ENCODE results near the gene ANKRD33. TPM values are rescaled to one million over a fixed set of nuclear protein-coding genes. Genes with fewer than 3 reads are reported as not detected.

The ANKRD33 gene
- total RNA-seq, 5 donors from 2014 or later (not counting 1 experiment from before 2014, with no cell fraction given): not detected

DNA sequence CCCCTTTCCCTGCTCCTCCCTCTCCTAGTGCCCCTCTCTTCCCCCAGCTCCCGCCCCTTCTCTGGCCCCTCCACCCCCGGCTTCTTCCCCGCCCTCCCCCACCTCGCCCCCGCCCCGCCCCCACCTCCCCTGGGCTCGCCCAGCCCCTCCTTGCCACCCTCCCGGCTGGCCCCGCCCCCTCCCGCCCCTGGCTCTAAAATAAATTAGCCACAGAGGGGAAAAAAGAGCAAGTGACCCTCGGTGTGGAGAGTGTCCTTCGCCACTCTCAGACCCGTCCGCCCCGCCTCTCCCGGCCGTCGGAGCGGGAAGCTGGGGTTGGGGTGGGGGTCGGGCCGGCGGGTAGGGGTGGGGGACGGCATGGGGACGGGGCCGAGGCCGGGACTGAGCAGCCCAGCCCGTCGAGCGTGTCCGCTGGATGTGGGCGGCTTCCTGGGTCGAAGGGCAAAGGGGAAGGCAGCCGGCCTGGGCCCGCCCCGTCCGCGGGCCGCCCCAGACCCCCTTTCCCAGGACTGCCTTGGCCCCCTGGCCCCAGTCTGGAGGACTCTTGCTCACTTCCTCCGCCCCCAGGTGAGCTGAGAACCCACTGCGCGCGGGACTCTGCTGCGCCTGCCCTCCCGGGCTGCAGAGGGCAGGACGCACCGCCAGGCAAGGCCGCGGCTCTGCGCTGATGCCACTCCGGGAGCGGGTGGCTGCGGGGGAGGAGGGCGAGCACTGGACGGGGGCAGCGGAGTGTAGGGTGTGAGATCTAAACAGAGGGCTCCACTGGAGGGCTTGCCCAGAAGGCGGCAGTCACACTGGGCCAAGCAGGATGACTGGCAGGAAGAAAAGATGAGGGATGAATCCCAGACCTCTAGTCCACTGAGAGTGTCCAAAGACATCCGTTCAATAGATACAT is 38.8 kb upstream of the ANKRD33 start:
- ATAC-seq (replicated peaks in 1 of 4): no peak
- Mint-ChIP-seq H3K27ac (no peak overlapping the region), H3K4me1 (peaks cover 15 to 31% (median 26%) of the 10 kb centered on the region in 3 donors), H3K4me3 (peak overlapping the region in 1 of 3 donors; percentile 13), H3K36me3 (no peaks in the 10 kb centered on the region), H3K9me3 (no peaks in the 10 kb centered on the region), H3K27me3 (peaks cover 19 to 39% of the 10 kb centered on the region in 2 donors)
- Histone ChIP-seq H3K27ac (ENCODE audit: low read length) (no peak overlapping the region), H3K36me3 (ENCODE audit: control insufficient read depth in 2 of 2, extremely low read depth in 1 of 2, insufficient read depth in 1 of 2, low read length in 1 of 2) (no peaks in the 10 kb centered on the region), H3K4me3 (ENCODE audit: control insufficient read depth in 1 of 2, extremely low read depth in 1 of 2, low read length in 1 of 2) (no peak overlapping the region), H3K4me1 (ENCODE audit: control insufficient read depth in 1 of 2, extremely low read depth in 1 of 2, insufficient read depth in 2 of 2, low read length in 2 of 2) (peaks cover 8 to 35% of the 10 kb centered on the region in 2 experiments), H3K27me3 (replicated peaks in 1 of 2; ENCODE audit: control insufficient read depth in 2 of 2, extremely low read depth in 1 of 2, insufficient read depth in 2 of 2, low read length in 1 of 2) (peaks cover 4 to 63% of the 10 kb centered on the region in 2 experiments), H3K9me3 (no peaks in the 10 kb centered on the region)
- 88% methylated on average over 33 of the region's 57 CpGs for WGBS (ENCODE audit: insufficient coverage)
- POLR2A ChIA-PET: no interaction called here
- CTCF ChIA-PET: interaction anchor here in 1 of 2 donors (0.6 kb wide), 1 partner anchor 113 kb away, joined by 3 read pairs; no protein-coding TSS in a partner anchor
- DNase-seq: no peak

DNA sequence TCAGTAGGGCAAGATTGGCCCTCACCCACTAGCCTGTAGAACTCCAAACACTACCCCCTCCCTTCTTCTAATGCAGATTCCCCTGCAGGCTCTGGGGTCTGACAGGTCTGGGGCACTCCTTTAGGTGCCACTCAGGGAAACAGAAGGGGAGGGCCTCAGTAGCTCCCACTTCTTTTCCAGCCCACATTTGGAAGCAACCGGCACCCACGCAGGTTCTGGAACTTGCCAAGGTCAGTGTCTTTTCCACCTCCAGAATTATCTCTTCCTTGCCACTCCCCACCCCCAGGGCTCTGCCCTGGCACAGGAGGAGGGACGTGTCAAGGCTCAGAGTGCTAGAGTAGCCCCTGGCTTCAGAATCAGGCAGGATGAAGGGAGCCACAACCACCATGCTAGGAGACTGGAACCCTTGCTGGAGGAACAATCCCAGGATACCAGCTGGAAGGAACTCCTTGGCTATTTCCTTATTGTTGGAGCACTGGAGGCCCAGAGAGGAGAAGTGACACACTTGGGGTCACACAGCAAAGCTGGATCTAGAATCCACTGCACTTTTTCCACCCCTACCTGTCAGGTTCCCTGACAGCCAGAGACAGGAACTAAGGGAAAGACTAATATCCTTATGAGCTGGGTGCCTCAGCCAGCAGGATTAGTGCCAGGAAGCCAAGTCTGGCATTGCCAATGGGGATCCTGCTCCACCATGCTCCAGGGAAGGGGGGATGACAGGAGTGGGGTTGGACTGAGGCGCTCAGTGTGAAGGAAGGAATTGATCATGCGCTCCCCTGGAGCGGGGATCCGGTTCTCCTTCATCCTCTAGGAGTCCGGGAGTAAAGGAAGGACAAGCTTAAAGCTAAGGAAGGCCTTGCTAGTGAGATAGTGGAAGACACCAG is 37.6 kb upstream of the ANKRD33 start:
- ChIA-PET POLR2A (no interaction called here), CTCF (no interaction called here)
- peaks cover 15 to 31% (median 26%) of the 10 kb centered on the region in 3 donors for H3K4me1 Mint-ChIP-seq
- Histone ChIP-seq H3K9me3 (no peaks in the 10 kb centered on the region), H3K27me3 (replicated peaks in 1 of 2; ENCODE audit: control insufficient read depth in 2 of 2, extremely low read depth in 1 of 2, insufficient read depth in 2 of 2, low read length in 1 of 2) (peaks cover 0 to 50% of the 10 kb centered on the region in 2 experiments), H3K27ac (ENCODE audit: low read length) (no peak overlapping the region), H3K4me1 (ENCODE audit: control insufficient read depth in 1 of 2, extremely low read depth in 1 of 2, insufficient read depth in 2 of 2, low read length in 2 of 2) (peaks cover 8 to 35% of the 10 kb centered on the region in 2 experiments), H3K4me3 (ENCODE audit: control insufficient read depth in 1 of 2, extremely low read depth in 1 of 2, low read length in 1 of 2) (no peak overlapping the region), H3K36me3 (ENCODE audit: control insufficient read depth in 2 of 2, extremely low read depth in 1 of 2, insufficient read depth in 1 of 2, low read length in 1 of 2) (no peaks in the 10 kb centered on the region)
- H3K27ac Mint-ChIP-seq: no peak overlapping the region
- 81% methylated on average over 3 of the region's 8 CpGs for WGBS (ENCODE audit: insufficient coverage)
- peak overlapping the region in 1 of 3 donors; percentile 20 for H3K4me3 Mint-ChIP-seq
- peaks cover 9 to 27% of the 10 kb centered on the region in 2 donors for H3K27me3 Mint-ChIP-seq
- H3K36me3 Mint-ChIP-seq: no peaks in the 10 kb centered on the region
- ATAC-seq (replicated peaks in 1 of 4) (no peak), DNase-seq (no peak)
- no peaks in the 10 kb centered on the region for H3K9me3 Mint-ChIP-seq

DNA sequence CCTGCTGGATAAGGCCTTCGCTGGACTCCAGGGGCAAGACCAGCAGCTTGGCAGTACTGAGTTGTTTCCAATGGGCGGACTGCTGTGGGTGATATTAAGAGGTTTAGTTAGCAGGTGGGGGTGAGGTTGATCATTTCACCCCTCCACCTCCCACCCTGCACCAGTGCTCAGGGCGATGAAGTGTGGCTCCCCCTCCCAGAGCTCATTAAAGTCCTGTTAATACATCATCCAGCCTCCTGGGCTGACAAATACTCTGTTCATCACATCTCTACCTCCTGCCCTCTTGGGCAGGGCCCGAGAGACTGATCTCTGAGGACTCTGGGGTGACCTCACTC is 37.0 kb upstream of the ANKRD33 start:
- Mint-ChIP-seq H3K27me3 (peaks cover 4 to 25% of the 10 kb centered on the region in 2 donors), H3K9me3 (no peaks in the 10 kb centered on the region), H3K36me3 (no peaks in the 10 kb centered on the region), H3K4me3 (no peak overlapping the region), H3K27ac (no peak overlapping the region), H3K4me1 (peaks cover 14 to 30% (median 24%) of the 10 kb centered on the region in 3 donors)
- 80% methylated on average over 1 of the region's 4 CpGs for WGBS (ENCODE audit: insufficient coverage)
- Histone ChIP-seq H3K27me3 (replicated peaks in 1 of 2; ENCODE audit: control insufficient read depth in 2 of 2, extremely low read depth in 1 of 2, insufficient read depth in 2 of 2, low read length in 1 of 2) (peaks cover 0 to 49% of the 10 kb centered on the region in 2 experiments), H3K9me3 (no peaks in the 10 kb centered on the region), H3K27ac (ENCODE audit: low read length) (no peak overlapping the region), H3K4me1 (ENCODE audit: control insufficient read depth in 1 of 2, extremely low read depth in 1 of 2, insufficient read depth in 2 of 2, low read length in 2 of 2) (peaks cover 8 to 30% of the 10 kb centered on the region in 2 experiments), H3K4me3 (ENCODE audit: control insufficient read depth in 1 of 2, extremely low read depth in 1 of 2, low read length in 1 of 2) (no peak overlapping the region), H3K36me3 (ENCODE audit: control insufficient read depth in 2 of 2, extremely low read depth in 1 of 2, insufficient read depth in 1 of 2, low read length in 1 of 2) (no peaks in the 10 kb centered on the region)
- ChIA-PET CTCF (interaction anchor here in 1 of 2 donors (0.6 kb wide), 1 partner anchor 309 kb away, joined by 3 read pairs; no protein-coding TSS in a partner anchor), POLR2A (interaction anchor here in 1 of 2 donors (0.6 kb wide), 1 partner anchor 294 kb away, joined by 3 read pairs; no protein-coding TSS in a partner anchor)
- DNase-seq (no peak), ATAC-seq (replicated peaks in 1 of 4) (no peak)

DNA sequence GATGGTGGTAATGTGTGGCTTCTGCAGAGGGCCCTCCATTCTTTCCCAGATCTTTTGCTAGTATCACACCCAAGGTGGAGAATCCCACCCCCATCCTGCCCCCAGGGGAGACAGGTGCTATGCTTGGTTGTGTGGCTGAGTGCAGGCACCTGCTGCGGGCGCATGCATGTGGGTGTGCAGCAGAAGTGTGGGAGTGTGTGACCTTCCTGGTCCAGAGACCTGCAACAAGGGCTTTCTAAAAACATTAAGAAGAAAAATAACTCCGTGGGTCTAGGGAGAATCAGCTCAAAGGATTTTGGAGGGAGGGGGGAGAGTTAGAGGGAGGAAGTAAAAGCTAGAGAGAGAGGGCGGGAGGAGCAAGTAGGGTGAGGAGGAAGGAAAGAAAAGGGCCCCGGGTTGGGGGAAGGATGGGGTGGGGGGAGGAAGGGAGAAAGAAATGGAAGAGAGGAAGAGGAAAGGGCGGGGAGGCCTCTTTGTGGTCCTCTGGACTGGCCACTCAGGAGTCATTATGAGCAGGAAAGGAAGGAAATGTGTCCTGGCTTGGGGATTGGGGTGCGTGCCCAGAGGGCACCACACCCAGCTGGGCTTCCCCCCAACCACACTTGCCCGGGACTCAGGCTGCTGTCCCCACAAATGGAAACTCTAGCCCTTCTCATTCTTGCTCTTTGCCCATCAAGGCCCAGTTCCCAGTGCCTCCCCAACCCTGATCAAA is 36.3 kb upstream of the ANKRD33 start:
- POLR2A ChIA-PET: interaction anchor here (0.6 kb wide), 2 partner anchors 293 to 364 kb away, joined by 3 to 7 read pairs; no protein-coding TSS in a partner anchor

DNA sequence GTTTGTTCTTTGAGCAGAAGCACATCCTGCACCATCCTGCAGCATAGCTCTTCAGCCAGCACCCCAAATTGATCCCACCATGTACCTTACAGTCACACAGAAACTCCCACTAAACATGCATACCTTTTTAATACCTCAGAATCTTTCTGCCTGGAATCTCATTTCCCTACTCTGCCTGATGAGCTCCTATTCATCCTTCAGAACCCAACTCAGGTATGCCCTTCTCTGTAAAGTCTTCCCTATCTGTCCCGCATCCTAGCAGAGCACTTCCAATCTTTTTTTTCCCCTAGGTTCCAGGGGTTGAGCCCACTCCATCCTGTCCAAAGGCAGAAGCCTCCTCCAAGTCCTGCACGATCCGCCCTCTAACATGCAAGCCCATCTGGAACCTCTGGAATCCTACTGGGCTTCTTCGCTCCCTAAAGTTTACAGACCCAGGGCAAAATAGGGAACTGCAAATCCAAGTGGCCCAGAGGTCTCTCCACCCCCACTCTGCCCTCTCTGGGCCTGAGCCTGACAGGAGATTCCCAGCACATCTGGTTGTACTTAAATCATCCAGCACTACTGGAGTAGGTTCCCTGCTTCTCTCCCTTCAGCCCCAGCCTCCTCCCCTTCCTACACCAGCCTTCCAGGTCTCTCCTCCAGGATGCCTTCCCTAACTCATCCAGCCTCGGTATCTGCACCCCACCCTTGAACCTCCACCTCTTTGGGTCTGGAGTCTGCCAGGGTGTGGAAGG is 35.3 kb upstream of the ANKRD33 start:
- no peaks in the 10 kb centered on the region for H3K36me3 ChIP-seq (ENCODE audit: control insufficient read depth in 2 of 2, extremely low read depth in 1 of 2, insufficient read depth in 1 of 2, low read length in 1 of 2)
- peak overlapping the region in 1 of 2 donors; percentile 12 for H3K27ac Mint-ChIP-seq
- CTCF ChIA-PET: no interaction called here
- no peak for ATAC-seq (replicated peaks in 1 of 4)
- peaks cover 12 to 29% of the 10 kb centered on the region in 2 donors for H3K27me3 Mint-ChIP-seq
- no peaks in the 10 kb centered on the region for H3K9me3 ChIP-seq
- H3K9me3 Mint-ChIP-seq: no peaks in the 10 kb centered on the region
- no peak for DNase-seq
- no peaks in the 10 kb centered on the region for H3K36me3 Mint-ChIP-seq
- H3K27ac ChIP-seq (ENCODE audit: low read length): no peak overlapping the region
- H3K4me3 ChIP-seq (ENCODE audit: control insufficient read depth in 1 of 2, extremely low read depth in 1 of 2, low read length in 1 of 2): no peak overlapping the region
- peaks cover 0 to 44% of the 10 kb centered on the region in 2 experiments for H3K27me3 ChIP-seq (replicated peaks in 1 of 2; ENCODE audit: control insufficient read depth in 2 of 2, extremely low read depth in 1 of 2, insufficient read depth in 2 of 2, low read length in 1 of 2)
- 89% methylated on average over 4 of the region's 5 CpGs for WGBS (ENCODE audit: insufficient coverage)
- no peak overlapping the region for H3K4me3 Mint-ChIP-seq
- H3K4me1 ChIP-seq (ENCODE audit: control insufficient read depth in 1 of 2, extremely low read depth in 1 of 2, insufficient read depth in 2 of 2, low read length in 2 of 2): peaks cover 6 to 14% of the 10 kb centered on the region in 2 experiments
- POLR2A ChIA-PET: no interaction called here
- H3K4me1 Mint-ChIP-seq: peaks cover 8 to 21% (median 14%) of the 10 kb centered on the region in 3 donors

More for the DNA sequence above, 36.3 kb upstream of the ANKRD33 start:
- peaks cover 10 to 26% (median 18%) of the 10 kb centered on the region in 3 donors for H3K4me1 Mint-ChIP-seq
- no peak for ATAC-seq (replicated peaks in 1 of 4)
- H3K36me3 Mint-ChIP-seq: no peaks in the 10 kb centered on the region
- Histone ChIP-seq H3K27ac (ENCODE audit: low read length) (no peak overlapping the region), H3K36me3 (ENCODE audit: control insufficient read depth in 2 of 2, extremely low read depth in 1 of 2, insufficient read depth in 1 of 2, low read length in 1 of 2) (no peaks in the 10 kb centered on the region), H3K4me3 (ENCODE audit: control insufficient read depth in 1 of 2, extremely low read depth in 1 of 2, low read length in 1 of 2) (no peak overlapping the region), H3K4me1 (ENCODE audit: control insufficient read depth in 1 of 2, extremely low read depth in 1 of 2, insufficient read depth in 2 of 2, low read length in 2 of 2) (peaks cover 8 to 24% of the 10 kb centered on the region in 2 experiments), H3K9me3 (no peaks in the 10 kb centered on the region), H3K27me3 (replicated peaks in 1 of 2; ENCODE audit: control insufficient read depth in 2 of 2, extremely low read depth in 1 of 2, insufficient read depth in 2 of 2, low read length in 1 of 2) (peaks cover 0 to 49% of the 10 kb centered on the region in 2 experiments)
- H3K9me3 Mint-ChIP-seq: no peaks in the 10 kb centered on the region
- H3K27ac Mint-ChIP-seq: no peak overlapping the region
- no peak for DNase-seq
- WGBS (ENCODE audit: insufficient coverage): 7% methylated on average over 3 of the region's 8 CpGs
- H3K4me3 Mint-ChIP-seq: no peak overlapping the region
- CTCF ChIA-PET: interaction anchor here (0.6 kb wide), 2 partner anchors 310 to 431 kb away, joined by 3 read pairs; no protein-coding TSS in a partner anchor
- H3K27me3 Mint-ChIP-seq: peaks cover 4 to 25% of the 10 kb centered on the region in 2 donors
